ENCODE measurements around the gene GRIK4.

Gene GRIK4

DNA sequence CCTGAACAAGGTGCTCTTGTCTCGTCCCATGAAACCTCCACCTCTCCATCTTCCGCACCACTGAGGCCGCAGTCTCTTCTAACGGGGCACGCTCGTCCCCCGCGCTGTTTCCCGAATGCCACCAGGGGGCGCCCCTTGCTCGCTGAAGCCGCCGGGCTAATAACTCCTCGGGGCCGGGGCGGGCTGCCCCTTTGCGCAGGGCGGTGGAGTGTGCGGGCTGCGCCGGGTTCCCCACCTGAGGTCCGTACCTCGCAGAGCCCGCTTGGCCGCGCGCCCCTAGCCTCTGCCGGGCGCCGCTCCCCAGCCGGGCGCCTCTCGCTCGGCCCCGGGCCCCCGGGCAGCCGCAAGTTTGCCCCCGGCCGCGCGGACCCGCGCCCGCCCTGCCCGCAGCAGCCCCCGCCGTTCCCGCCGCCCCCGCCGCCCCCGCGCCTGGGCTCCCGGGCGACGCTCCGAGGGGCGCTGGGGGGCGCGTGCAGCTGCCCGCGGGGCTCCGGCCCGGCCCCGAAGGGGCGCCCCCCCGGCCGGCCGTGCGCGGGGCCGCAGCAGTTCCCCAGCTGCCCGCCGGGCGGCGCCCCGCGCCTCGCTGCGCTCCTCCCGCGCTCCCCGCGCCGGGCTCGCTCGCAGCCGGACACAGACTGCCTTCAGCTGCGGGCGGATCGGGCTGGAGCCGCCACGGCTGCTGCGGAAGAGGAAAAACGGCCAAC lies at the start of gene GRIK4:
GRIK4 (plus strand) TSS at position 633 of the 704 bp plus-strand sequence. CDS start 148,571 bp downstream, outside the sequence.
- POLR2A ChIA-PET: no interaction called here
- H3K4me3 ChIP-seq (ENCODE audit: low read depth, low read length): peak within 1 kb of the TSS; percentile 49
- peak; percentile 93 for TF ChIP-seq CTCF (IDR thresholded peaks at IDR 0.05; ENCODE audit: insufficient read depth, low read length, missing control alignments)
- CTCF ChIA-PET: interaction anchor here (0.6 to 8.0 kb wide), 38 partner anchors 8 to 1993 kb away, joined by 3 to 249 read pairs (median 4); partner anchors contain the start of gene ARHGEF12
- DNase-seq (ENCODE audit: low read depth, low spot score): no peak

- DNase-seq (ENCODE audit: low read depth, low spot score): no peak
- ChIA-PET POLR2A (no interaction called here), CTCF (interaction anchor here (0.6 to 2.1 kb wide), 2 partner anchors 29 to 128 kb away, joined by 3 to 12 read pairs; no protein-coding TSS in a partner anchor)
- H3K4me3 ChIP-seq (ENCODE audit: low read depth, low read length): no peak overlapping the region
- TF ChIP-seq CTCF (IDR thresholded peaks at IDR 0.05; ENCODE audit: insufficient read depth, low read length, missing control alignments): no peak
These were observed 48.7 kb upstream of the GRIK4 start for GRCh38 chr11:120462825-120463224.

DNA sequence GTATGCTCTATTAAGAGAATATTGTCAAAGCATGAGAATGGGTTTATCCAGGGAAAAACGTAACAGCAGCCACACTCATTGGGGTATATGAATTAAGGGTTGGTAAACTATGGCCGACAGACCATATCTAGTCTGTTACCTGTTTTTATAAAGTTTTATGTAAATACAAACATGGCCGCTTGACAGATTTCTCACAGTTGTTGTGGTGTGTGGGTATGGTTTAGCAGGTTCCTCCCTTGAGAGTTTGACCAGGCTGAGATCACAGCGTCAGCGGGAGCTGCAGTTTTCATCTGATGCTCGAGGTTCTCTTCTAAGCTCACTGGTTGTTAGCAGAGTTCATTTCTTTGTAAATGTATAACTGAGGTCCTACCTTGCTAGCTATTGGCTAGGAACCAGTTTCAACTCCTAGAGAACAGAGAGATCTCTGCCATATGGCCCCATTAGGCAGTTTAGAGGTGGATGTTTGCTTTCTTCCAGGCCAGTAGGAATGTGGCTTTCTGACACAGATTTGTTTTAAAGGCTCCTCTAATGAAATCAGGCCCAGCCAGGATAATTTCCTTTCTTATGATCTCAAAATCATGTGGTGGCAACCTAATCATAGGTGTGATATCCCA lies 45.5 kb upstream of the GRIK4 start:
- H3K4me3 ChIP-seq (ENCODE audit: low read depth, low read length): no peak overlapping the region
- DNase-seq (ENCODE audit: low read depth, low spot score): no peak
- CTCF ChIA-PET: interaction anchor here (1.6 to 1.8 kb wide), 2 partner anchors 25 to 131 kb away, joined by 3 to 11 read pairs; no protein-coding TSS in a partner anchor
- POLR2A ChIA-PET: no interaction called here
- TF ChIP-seq CTCF (IDR thresholded peaks at IDR 0.05; ENCODE audit: insufficient read depth, low read length, missing control alignments): no peak

DNA sequence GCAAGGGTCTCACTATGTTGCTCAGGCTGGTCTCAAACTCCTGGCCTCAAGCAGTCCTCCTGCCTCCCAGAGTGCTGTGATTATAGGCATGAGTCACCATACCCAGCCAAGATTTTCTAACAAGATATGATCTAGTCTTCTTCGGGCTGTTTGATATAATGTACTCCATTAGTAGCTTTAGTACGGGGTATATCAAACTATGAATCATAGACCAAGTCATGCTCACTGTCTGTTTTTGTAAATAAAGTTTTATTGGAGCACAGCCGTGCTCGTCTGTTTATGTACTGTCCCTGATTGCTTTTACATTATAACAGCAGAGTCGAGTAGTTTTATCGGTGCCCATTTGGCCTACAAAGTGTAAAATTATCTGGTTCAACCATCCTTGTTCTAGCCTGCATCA lies 43.9 kb upstream of the GRIK4 start:
- POLR2A ChIA-PET: no interaction called here

DNA sequence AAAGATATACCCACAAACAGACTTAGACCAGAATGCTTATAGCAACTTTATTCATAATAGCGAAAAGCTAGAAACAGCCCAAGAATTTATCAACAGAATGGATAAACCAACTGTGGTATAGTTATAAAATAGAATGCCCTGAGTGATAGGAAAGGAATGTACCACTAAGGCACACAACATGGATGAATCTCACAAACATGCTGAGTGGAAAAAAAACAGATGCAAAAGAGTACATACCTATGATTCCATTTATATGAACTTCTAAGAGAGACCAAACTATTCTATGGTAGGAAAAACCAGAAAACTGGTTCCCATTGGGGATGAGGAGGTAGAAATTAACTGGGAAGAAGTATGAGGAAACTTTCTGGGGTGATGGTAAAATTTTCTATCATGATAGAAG lies 40.4 kb upstream of the GRIK4 start:
- ChIA-PET CTCF (interaction anchor here (0.8 to 1.3 kb wide), 3 partner anchors 10 to 137 kb away, joined by 3 to 6 read pairs (median 4); no protein-coding TSS in a partner anchor), POLR2A (interaction anchor here (1.0 kb wide), 1 partner anchor 132 kb away, joined by 5 read pairs; no protein-coding TSS in a partner anchor)
- no peak overlapping the region for H3K4me3 ChIP-seq (ENCODE audit: low read depth, low read length)
- TF ChIP-seq CTCF (IDR thresholded peaks at IDR 0.05; ENCODE audit: insufficient read depth, low read length, missing control alignments): no peak
- peak; percentile 83 for DNase-seq (ENCODE audit: low read depth, low spot score)

More for the DNA sequence above, 43.9 kb upstream of the GRIK4 start:
- CTCF ChIA-PET: interaction anchor here (1.6 to 1.8 kb wide), 2 partner anchors 26 to 132 kb away, joined by 3 to 11 read pairs; no protein-coding TSS in a partner anchor
- H3K4me3 ChIP-seq (ENCODE audit: low read depth, low read length): no peak overlapping the region
- no peak for TF ChIP-seq CTCF (IDR thresholded peaks at IDR 0.05; ENCODE audit: insufficient read depth, low read length, missing control alignments)
- no peak for DNase-seq (ENCODE audit: low read depth, low spot score)

GRCh38 chr11:120471994-120472393 lies 39.6 kb upstream of the GRIK4 start:
- no peak for TF ChIP-seq CTCF (IDR thresholded peaks at IDR 0.05; ENCODE audit: insufficient read depth, low read length, missing control alignments)
- DNase-seq (ENCODE audit: low read depth, low spot score): no peak
- POLR2A ChIA-PET: no interaction called here
- no peak overlapping the region for H3K4me3 ChIP-seq (ENCODE audit: low read depth, low read length)
- CTCF ChIA-PET: no interaction called here

Data from AG04449 (cell line).